ENCODE results near the gene PLEKHM3. TPM values are rescaled to one million over a fixed set of nuclear protein-coding genes. Genes with fewer than 3 reads are reported as not detected.
A peak's percentile ranks its signal among the peaks of the same experiment; 100 is the strongest.

The PLEKHM3 gene
- total RNA-seq, 2 donors from 2014 or later, result 5.2 to 15.8 TPM

- DNase-seq (ENCODE audit: low spot score in 2 of 2) (no peak), ATAC-seq (no peak)
- no peak overlapping the region for H3K27ac Mint-ChIP-seq
- no peaks in the 10 kb centered on the region for H3K9me3 Mint-ChIP-seq
- no peaks in the 10 kb centered on the region for H3K36me3 Mint-ChIP-seq
These were observed 228.6 kb downstream of the PLEKHM3 start for GRCh38 chr2:207796585-207797350.

DNA sequence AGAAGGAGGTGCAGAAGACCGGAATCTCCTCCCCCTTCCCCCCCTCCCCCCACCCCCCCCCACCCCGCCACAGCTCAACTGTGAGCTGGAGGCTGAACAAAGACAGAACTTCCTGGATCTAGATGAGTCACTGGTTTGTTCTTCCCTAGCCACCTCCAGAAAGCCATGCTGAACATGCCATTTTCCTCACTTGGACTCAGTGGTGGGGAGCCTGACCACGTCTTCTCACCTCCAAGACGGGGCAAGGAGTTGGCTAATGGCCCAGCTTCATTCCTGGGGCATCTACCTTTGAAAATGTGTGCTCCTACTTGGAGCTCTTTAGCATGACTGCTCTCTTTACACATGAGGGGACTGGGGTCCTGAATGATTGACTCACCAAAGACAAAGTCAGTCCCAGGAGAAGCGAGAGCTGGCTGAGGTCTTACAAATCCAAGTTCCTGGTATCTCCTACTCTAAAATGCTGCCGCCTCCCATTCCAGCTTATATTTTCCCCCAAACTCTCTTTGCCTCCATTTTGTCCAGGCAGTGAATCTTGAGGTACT, 233.0 kb downstream of the PLEKHM3 start:
- H3K36me3 Mint-ChIP-seq, result no peaks in the 10 kb centered on the region
- no peak for DNase-seq (ENCODE audit: low spot score in 2 of 2)
- H3K27ac Mint-ChIP-seq, result no peak overlapping the region
- ATAC-seq, result no peak
- no peaks in the 10 kb centered on the region for H3K9me3 Mint-ChIP-seq

DNA sequence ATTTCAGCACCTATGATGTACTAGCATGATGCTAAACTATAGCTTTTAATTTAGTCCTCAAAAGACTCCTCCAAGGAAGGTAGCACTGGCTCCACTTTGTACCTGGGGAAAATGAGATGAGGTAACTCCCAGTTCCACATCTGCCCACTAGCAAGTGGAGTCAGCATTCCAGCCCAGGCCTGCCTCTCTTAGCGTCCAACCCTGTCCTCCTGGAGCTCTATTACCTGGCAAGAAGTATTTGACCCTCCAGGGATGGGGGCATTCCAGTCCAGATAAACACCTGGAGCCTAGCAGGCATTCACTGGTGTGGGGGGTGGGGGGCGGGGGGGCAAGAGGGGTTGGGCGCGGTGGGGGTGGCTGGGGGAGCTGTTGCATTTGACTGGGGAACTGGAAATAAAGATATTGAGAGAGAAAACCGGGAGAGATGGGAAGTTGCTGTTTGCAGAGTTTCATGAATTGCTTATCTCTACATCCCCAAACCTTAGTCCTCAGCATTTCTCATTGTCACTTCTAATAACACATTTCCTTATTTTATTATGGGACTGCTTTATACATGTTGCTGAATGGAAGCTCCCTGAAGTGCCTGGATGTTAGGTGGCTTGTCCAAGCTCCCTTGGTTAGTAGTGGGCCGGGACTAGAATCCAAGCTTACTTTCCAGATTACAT, 233.6 kb downstream of the PLEKHM3 start:
- Mint-ChIP-seq H3K27ac (no peak overlapping the region), H3K9me3 (no peaks in the 10 kb centered on the region), H3K36me3 (no peaks in the 10 kb centered on the region)
- DNase-seq (ENCODE audit: low spot score in 2 of 2) (no peak), ATAC-seq (no peak)

DNA sequence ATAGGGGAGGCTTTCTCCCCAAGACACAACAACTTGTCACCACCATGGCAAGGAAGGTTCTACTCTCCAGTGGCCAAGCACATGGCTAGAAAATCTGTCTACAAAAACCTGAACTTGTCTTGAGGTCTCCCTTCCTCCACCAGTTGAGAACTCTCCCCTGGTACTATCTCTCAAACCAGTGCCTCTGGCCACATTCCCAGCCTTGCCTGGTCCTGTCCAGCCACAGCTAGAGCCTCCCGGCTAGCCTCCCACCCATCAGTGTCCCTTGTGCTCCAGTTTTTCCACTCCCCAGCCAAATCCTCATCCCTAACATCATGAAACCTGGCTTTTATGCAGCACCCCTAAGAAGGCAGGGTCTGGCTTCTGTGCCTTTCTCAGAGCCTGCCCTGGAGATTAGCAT, 234.4 kb downstream of the PLEKHM3 start:
- ATAC-seq (no peak), DNase-seq (ENCODE audit: low spot score in 2 of 2) (no peak)
- Mint-ChIP-seq H3K27ac (no peak overlapping the region), H3K9me3 (no peaks in the 10 kb centered on the region), H3K36me3 (no peaks in the 10 kb centered on the region)

DNA sequence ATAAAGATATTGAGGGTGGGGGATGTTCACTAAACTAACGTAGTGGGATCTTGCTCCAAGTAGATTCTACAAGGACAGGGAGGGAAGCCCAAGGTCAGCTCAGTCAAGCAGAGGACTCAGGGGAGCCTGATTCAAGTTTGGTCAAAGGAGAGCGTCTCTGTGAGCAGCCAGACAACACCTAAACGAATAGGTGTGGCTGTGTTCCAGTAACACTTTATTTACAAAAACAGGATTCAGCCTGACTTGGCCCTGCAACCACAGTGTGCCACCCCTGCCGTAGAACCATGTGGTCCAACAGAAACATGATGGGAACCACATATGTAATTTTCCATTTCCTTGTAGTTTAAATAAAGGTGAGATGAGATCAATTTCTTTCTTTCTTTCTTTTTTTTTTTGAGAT, 237.5 kb downstream of the PLEKHM3 start:
- DNase-seq (ENCODE audit: low spot score in 2 of 2), result no peak
- ATAC-seq, result no peak
- Mint-ChIP-seq H3K36me3 (no peaks in the 10 kb centered on the region), H3K27ac (no peak overlapping the region), H3K9me3 (no peaks in the 10 kb centered on the region)

GRCh38 chr2:207787017-207787416, 238.3 kb downstream of the PLEKHM3 start:
- DNase-seq (ENCODE audit: low spot score in 2 of 2) (no peak), ATAC-seq (no peak)
- no peaks in the 10 kb centered on the region for H3K9me3 Mint-ChIP-seq
- H3K36me3 Mint-ChIP-seq, result no peaks in the 10 kb centered on the region
- H3K27ac Mint-ChIP-seq, result no peak overlapping the region

DNA sequence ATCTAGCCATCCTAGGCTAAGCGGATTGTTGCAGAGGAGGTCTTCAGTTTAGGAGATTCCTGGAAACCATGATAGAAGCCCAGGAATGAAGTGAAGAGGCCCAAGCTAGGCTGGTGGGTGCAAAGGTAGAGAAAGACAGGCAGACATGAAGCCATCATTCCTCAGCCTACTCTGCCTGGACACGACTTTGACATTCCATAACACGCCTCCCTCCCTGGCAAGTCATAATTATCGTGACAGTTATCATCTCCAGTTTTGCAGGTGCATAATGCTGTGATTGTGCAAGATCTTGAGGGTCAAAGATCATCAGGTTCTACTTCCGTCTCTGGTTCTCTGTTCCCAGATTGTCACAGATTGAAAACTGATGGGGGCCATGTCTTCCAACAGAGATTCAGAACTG, 240.4 kb downstream of the PLEKHM3 start:
- Mint-ChIP-seq H3K27ac (no peak overlapping the region), H3K36me3 (no peaks in the 10 kb centered on the region), H3K9me3 (no peaks in the 10 kb centered on the region)
- ATAC-seq (no peak), DNase-seq (ENCODE audit: low spot score in 2 of 2) (no peak)

DNA sequence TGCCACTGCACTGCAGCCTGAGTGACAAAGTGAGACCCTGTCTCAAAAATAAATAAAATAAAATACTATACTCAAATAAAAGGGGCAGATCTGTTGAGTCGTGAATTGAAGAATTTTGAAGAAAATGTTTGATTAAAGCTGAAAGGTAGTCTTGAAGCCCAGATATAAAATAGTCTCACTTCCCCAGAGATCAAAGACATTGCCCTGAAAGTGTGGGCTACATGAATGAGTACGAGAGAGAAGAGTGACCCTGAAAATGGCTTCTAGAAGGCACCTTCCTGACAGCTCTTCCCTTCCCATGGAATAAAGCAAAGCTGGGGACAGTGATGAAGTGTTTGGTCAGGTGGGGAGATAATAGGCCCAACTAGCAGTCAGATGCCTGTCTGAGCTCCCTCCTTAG, 241.8 kb downstream of the PLEKHM3 start:
- Mint-ChIP-seq H3K9me3 (no peaks in the 10 kb centered on the region), H3K27ac (no peak overlapping the region), H3K36me3 (no peaks in the 10 kb centered on the region)
- DNase-seq (ENCODE audit: low spot score in 2 of 2), result no peak
- ATAC-seq, result no peak

DNA sequence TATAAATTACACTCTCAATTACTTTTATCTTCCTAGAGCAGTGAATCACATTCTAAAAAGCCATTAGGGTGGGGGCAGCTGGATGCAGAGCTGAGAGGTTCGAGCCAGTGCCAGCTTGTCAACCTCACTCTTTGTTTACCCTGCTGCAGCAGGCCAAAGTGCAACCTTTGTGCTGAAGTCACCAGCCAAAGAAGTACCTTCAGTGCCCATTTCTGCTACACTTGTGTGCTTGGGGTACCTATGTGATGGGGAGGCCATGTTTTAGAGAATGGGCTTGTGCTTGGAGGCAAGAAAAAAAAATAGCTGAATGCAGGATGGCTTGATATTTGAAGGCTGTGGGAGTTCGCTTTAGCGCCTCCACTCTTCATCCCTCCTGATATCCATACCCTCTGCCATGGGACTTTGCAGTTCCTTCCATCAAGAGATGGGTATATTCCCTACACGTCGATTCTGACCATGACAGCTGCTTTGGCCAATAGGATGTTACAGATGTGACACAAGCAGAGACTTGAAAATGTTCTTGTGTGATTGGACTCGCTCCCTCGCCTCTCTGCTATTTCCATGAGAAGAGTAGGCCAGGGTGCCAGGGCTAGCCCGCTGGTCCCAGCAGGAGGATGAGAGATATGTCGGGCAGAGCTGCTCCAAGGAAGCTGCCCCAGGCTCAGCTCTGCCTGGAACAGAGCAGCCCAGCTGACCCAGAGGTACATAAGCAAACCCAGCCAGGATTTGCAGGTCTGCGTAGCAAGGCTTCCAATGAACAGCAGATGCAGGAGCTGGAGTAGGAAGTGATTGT, 242.9 kb downstream of the PLEKHM3 start:
- ATAC-seq, result no peak
- H3K27ac Mint-ChIP-seq, result no peak overlapping the region
- H3K36me3 Mint-ChIP-seq, result no peaks in the 10 kb centered on the region
- no peak for DNase-seq (ENCODE audit: low spot score in 2 of 2)
- H3K9me3 Mint-ChIP-seq, result no peaks in the 10 kb centered on the region

GRCh38 chr2:207779523-207779922, 245.8 kb downstream of the PLEKHM3 start:
- DNase-seq (ENCODE audit: low spot score in 2 of 2) (no peak), ATAC-seq (no peak)
- Mint-ChIP-seq H3K9me3 (no peaks in the 10 kb centered on the region), H3K27ac (peak overlapping the region in 1 of 2 donors; percentile 6), H3K36me3 (no peaks in the 10 kb centered on the region)

- Mint-ChIP-seq H3K36me3 (no peaks in the 10 kb centered on the region), H3K27ac (no peak overlapping the region), H3K9me3 (no peaks in the 10 kb centered on the region)
- ATAC-seq, result peak; percentile 35 to 47
- no peak for DNase-seq (ENCODE audit: low spot score in 2 of 2)
These were observed 246.9 kb downstream of the PLEKHM3 start for GRCh38 chr2:207778298-207778882.

- Mint-ChIP-seq H3K36me3 (no peaks in the 10 kb centered on the region), H3K9me3 (no peaks in the 10 kb centered on the region), H3K27ac (no peak overlapping the region)
- DNase-seq (ENCODE audit: low spot score in 2 of 2) (no peak), ATAC-seq (no peak)
These were observed 248.2 kb downstream of the PLEKHM3 start for GRCh38 chr2:207777124-207777523.

- Mint-ChIP-seq H3K36me3 (no peaks in the 10 kb centered on the region), H3K9me3 (no peaks in the 10 kb centered on the region), H3K27ac (no peak overlapping the region)
- DNase-seq (ENCODE audit: low spot score in 2 of 2), result no peak
- ATAC-seq, result no peak
These were observed 249.9 kb downstream of the PLEKHM3 start for GRCh38 chr2:207775473-207775872.

GRCh38 chr2:207772844-207773205, 252.5 kb downstream of the PLEKHM3 start:
- DNase-seq (ENCODE audit: low spot score in 2 of 2), result no peak
- Mint-ChIP-seq H3K36me3 (peaks cover 0 to under 1% of the 10 kb centered on the region in 2 donors), H3K27ac (no peak overlapping the region), H3K9me3 (no peaks in the 10 kb centered on the region)
- no peak for ATAC-seq

DNA sequence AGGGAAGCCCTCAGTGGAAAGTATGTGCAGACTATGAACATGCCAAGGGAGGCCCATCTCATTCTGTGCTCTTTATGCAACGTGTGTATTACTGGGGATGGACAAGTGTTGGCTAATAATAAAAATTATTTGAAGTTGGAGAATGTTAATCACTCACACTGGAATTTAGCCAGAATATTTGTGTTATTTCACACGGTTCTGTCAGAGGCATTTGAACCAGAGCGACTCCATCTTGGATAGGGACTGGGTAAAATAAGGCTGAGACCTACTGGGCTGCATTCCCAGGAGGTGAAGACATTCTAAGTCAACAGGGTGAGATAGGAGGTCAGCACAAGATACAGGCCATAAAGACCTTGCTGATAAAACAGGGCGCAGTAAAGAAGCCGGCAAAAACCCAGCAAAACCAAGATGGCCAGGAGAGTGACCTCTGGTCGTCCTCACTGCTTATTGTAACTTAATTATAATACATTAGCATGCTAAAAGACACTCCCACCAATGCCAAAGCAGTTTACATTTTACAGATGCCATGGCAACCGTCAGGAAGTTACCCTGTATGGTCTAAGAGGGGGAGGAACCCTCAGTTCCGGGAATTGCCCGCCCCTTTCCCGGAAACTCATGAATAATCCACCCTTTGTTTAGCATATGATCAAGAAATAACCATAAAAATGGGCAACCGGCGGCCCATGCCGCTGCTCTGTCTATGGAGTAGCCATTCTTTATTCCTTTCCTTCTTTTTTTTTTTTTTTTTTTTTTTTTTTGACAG, 253.1 kb downstream of the PLEKHM3 start:
- no peak for ATAC-seq
- H3K27ac Mint-ChIP-seq, result peak overlapping the region in 1 of 2 donors; percentile 12
- DNase-seq (ENCODE audit: low spot score in 2 of 2), result peak in 1 of 2 donors; percentile 22
- peaks cover 0 to under 1% of the 10 kb centered on the region in 2 donors for H3K9me3 Mint-ChIP-seq
- H3K36me3 Mint-ChIP-seq, result peaks cover 5 to 6% of the 10 kb centered on the region in 2 donors

DNA sequence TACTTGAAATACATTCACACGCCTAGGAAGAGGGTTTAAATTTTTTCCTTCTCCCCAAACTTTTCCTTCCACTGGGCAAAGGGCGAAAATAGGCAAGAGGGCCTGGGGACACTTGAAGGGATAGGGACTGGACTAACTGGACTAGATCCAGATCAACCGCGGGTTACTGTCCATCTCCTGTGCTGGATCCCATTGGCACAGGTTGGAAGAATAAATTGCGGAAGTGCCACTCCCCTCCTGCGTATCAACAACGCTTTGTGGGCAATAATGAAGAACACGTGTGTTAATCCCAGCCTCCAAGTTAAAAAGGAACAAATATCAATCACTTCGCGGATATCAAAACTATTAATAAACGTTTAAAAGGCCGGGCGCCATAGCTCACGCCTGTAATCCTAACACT, 253.9 kb downstream of the PLEKHM3 start:
- Mint-ChIP-seq H3K9me3 (peaks cover 0 to 3% of the 10 kb centered on the region in 2 donors), H3K27ac (no peak overlapping the region), H3K36me3 (peaks cover 9 to 10% of the 10 kb centered on the region in 2 donors)
- DNase-seq (ENCODE audit: low spot score in 2 of 2), result no peak
- no peak for ATAC-seq

Data from activated naive CD4-positive, alpha-beta T cell treated with anti-CD3 and anti-CD28 coated beads, Interleukin-2, amount 50 U/mL, for 72 hours (primary cell).